Mesodermal cell (in vitro differentiated cells): Measurements from ENCODE around the gene XDH. TPM values are rescaled to one million over a fixed set of nuclear protein-coding genes. Genes with fewer than 3 reads are reported as not detected.

Experiments
- H3K27ac ChIP-seq: 2 replicates; pipeline ENCODE4 v1.7.0; 2013; ENCODE audit warnings: mild to moderate bottlenecking, low read depth, low read length, moderate library complexity; ENCODE audit not compliant: severe bottlenecking
- H3K36me3 ChIP-seq: 2 replicates; pipeline ENCODE4 v1.7.1; 2013; ENCODE audit warnings: mild to moderate bottlenecking, low read length, moderate library complexity; ENCODE audit not compliant: control insufficient read depth, insufficient read depth
- H3K4me1 ChIP-seq: one replicate; pipeline ENCODE4 v1.7.1; 2013; ENCODE audit warnings: mild to moderate bottlenecking, low read length; ENCODE audit not compliant: insufficient read depth, control insufficient read depth, poor library complexity, severe bottlenecking
- H3K4me3 ChIP-seq: 2 replicates; pipeline ENCODE4 v1.7.0; 2013; ENCODE audit warnings: low read length, control low read depth, mild to moderate bottlenecking; ENCODE audit not compliant: insufficient read depth, poor library complexity, severe bottlenecking; ENCODE audit errors: extremely low read depth
- H3K9me3 ChIP-seq: 2 replicates; pipeline ENCODE4 v1.7.1; 2013; ENCODE audit warnings: mild to moderate bottlenecking, low read length, moderate library complexity; ENCODE audit not compliant: control insufficient read depth
- WGBS, 2 experiments: methylation state at CpG; one replicate each; pipeline ENCODE4 v1.1.5; 2013; ENCODE audit warnings: missing lambda C conversion rate in 2 of 2; ENCODE audit not compliant: insufficient coverage in 2 of 2; 5-methylcytosine and 5-hydroxymethylcytosine counted together
- polyA plus RNA-seq, 2 experiments: library from polyadenylated mRNA; stranded (reverse); fragments of 50-300 nt; gene quantifications; one replicate each; pipeline ENCODE4 v1.2.3, GENCODE V29; 2013

The XDH gene
- 0.18 TPM for polyA plus RNA-seq (2013, experiment 1 of 2)
- 0.10 TPM for polyA plus RNA-seq (2013, experiment 2 of 2)

DNA sequence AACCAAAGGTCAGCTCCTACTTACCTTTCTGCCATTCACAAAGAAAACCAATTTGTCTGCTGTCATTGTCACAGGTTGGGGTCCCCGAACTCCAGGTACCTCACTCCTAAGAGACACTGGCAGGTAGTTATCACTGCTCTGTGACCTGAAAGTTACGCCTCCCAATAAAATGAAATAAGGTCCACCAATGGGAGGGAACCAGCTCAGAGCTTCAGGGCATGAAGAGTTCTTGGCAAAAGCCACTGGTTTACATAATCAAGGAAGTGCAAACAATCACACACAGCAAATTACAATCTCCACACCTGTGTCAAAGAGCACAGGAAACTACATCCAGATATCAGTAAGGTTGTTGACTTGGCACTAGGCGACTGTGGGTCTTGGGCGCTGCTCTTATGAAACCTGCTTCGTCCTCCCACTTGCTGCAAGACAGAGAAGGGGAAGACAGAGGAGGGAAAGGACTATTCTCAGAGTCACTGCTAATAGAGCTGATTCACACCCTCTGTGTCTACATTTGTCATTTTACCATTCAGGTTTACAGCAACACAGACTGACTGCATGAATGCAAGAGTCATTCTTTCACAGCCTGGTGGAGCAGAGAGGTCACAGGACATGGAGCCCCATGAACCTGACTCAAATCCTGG, at the start of gene XDH:
Gene XDH, minus strand, starts transcription at position 142 of the 641 bp plus-strand sequence. Its CDS starts 76 bp downstream, at position 66.
- 86 to 93% methylated on average over 2 to 5 of the region's 5 CpGs for WGBS, 2 experiments
- Histone ChIP-seq H3K36me3 (no peaks in the 10 kb centered on the region), H3K27ac (no peak within 1 kb of the TSS), H3K4me3 (no peak within 1 kb of the TSS), H3K9me3 (no peaks in the 10 kb centered on the region), H3K4me1 (no peaks in the 10 kb centered on the region)

DNA sequence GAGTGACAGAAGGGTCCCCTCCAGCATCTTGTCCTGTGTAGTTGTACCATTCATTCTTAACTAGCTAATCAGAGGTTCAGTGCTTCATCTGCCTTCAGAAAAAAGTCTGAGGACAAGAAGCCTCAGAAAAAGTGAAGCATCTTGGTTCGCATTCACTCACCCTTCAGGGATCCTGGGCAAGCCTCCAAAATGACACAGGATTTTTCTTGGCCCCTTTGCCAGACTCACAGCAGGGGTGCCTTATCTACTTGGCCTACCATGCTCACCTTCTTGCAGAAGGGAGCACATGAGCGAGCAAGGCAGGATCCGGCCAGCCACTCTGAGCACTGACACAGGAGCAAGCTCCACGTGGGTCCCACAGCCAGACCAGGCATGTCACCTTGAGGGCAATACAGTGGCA, 43.1 kb upstream of the XDH start:
- 89 to 96% methylated on average over 4 of the region's 4 CpGs for WGBS, 2 experiments
- Histone ChIP-seq H3K4me3 (no peak overlapping the region), H3K9me3 (peaks cover 3% of the 10 kb centered on the region), H3K4me1 (no peaks in the 10 kb centered on the region), H3K36me3 (no peaks in the 10 kb centered on the region), H3K27ac (no peak overlapping the region)

DNA sequence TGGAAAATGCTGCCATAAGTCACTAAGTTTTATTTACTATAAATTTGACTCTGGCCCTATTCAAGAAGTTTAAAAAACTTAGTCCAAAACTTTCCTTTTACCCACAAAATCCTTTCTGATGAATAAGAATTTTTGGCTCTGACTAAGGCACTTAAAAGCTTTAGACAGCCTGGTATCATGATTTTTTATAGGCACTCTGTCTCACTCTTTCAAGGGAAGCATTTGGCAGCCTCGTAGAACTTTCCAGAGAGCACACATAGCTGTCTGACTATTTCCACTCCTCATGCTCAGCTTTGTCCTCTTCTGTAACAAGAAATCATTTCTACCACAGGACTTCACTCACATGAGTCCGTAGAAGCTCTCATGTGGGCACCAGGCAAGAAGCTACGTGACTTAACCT, 32.3 kb upstream of the XDH start:
- no peak overlapping the region for H3K27ac ChIP-seq
- WGBS, 2 experiments, result 86 to 100% methylated on average over 1 to 2 of the region's 3 CpGs
- no peaks in the 10 kb centered on the region for H3K4me1 ChIP-seq
- no peak overlapping the region for H3K4me3 ChIP-seq
- H3K36me3 ChIP-seq, result no peaks in the 10 kb centered on the region
- H3K9me3 ChIP-seq, result peaks cover 3% of the 10 kb centered on the region

DNA sequence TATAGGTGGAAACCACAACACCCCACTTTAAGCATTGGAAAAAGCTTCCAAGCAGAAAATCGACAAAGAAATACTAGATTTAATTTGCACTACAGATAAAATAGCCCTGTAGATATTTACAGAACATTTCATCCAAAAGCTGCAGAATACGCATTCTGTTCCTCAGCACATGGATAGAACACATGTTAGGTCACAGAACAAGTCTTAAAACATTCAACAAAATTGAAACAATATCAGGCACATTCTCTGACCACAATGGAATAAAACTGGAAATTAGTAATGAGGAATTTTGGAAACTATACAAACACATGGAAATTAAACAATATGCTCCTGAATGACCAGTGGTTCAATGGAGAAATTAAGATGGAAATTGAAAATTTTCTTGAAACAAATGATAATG, 27.8 kb upstream of the XDH start:
- Histone ChIP-seq H3K36me3 (no peaks in the 10 kb centered on the region), H3K9me3 (no peaks in the 10 kb centered on the region), H3K4me3 (no peak overlapping the region), H3K4me1 (no peaks in the 10 kb centered on the region), H3K27ac (no peak overlapping the region)
- 83 to 100% methylated on average over 1 of the region's 2 CpGs for WGBS, 2 experiments

DNA sequence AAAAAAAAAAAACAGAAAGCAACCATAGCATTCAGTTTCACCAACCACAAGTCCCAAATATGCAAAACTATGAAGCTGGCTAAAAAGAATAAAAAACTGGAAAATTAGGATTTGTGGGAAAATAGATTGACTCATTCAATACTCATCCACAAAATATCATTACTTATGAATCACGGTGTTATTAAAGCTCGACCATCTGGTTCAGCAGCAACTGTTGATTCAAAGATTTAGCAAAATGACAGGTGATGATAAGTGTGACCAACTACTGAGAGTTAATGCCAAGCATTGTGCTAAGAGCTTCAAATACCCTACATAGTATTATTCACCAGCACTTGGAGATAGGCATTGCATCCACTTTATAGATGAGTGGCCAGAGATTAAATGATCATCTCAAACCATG, 26.2 kb upstream of the XDH start:
- no CpG with 5 or more reads among the region's 2 CpGs for WGBS, 2 experiments
- no peak overlapping the region for H3K4me3 ChIP-seq
- no peak overlapping the region for H3K27ac ChIP-seq
- no peaks in the 10 kb centered on the region for H3K4me1 ChIP-seq
- no peaks in the 10 kb centered on the region for H3K9me3 ChIP-seq
- H3K36me3 ChIP-seq, result no peaks in the 10 kb centered on the region

DNA sequence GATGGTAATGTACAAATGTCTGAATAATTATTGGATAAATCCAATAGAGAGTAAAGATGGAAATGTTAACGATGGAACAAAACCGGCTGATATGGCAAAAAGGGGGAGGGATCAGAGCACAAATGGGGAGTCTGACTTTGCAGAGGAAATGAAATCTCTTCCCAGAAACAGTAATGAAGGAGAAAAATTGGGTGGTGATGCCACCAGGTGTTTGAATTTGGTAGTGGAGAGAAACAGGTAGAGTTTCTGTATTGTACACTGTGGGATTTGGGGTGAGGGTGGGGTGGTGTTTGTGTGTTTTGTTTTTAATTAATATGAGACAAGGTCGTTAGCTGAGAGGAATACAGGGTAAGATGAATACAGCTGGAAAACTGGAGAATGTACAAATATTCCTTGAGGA, 20.4 kb upstream of the XDH start:
- Histone ChIP-seq H3K36me3 (no peaks in the 10 kb centered on the region), H3K4me1 (no peaks in the 10 kb centered on the region), H3K27ac (no peak overlapping the region), H3K9me3 (no peaks in the 10 kb centered on the region), H3K4me3 (no peak overlapping the region)
- WGBS, 2 experiments, result 68 to 86% methylated on average over 3 of the region's 3 CpGs

DNA sequence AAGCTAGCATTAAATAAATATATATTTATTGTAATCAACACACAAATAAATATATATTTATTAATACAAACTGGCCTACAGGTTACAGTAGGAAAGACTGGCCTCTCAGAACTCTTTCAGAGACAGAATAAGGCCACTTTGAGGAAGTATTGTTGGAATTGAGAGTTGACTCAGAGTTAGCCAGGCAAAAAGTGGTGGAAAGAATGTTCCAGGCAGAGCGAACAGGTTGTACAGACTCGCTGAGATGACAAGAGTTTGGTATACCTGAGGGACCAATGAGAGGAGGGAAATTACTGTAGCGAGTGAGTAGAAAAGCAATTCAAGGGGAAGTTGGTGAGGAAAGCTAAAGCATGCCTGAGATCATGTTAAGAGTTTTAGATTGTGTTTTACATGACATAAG, 19.0 kb upstream of the XDH start:
- Histone ChIP-seq H3K27ac (no peak overlapping the region), H3K4me1 (no peaks in the 10 kb centered on the region), H3K4me3 (no peak overlapping the region), H3K9me3 (no peaks in the 10 kb centered on the region), H3K36me3 (no peaks in the 10 kb centered on the region)
- WGBS, 2 experiments, result 96 to 97% methylated on average over 3 of the region's 3 CpGs

DNA sequence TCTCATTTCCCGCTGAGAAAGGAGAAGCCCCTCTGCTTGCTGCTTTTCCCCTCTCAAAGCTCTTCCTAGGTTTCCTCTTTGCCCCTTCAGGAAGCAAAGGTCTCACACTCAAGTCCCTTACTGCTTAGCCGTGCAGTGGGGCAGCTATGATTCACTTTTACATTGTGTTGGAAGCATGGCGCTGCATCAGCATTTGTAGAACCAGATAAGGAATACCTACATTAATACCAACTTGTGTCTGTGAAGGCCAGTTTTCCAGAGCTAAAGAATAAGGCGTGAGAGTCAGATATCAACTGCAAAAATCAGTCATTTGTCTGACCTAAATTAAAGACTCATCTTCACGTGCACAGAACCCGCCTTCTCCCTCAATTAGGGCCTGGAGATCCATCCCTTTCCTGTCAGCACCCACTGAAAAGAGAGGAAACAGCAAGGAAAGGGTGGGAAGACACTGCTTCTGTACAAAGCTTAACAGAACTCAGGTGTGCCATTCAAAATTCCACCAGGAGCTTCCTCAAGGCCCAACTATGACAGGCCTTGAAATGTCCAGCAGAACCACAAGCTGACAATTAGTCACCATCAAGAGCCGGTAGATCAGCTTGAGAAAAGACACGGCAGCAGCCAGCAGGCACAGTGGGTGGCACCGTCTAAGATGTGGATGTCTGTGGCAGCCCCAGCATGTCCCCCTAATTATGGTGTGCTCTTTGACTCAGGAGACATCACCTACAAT, 16.1 kb upstream of the XDH start:
- no peaks in the 10 kb centered on the region for H3K9me3 ChIP-seq

DNA sequence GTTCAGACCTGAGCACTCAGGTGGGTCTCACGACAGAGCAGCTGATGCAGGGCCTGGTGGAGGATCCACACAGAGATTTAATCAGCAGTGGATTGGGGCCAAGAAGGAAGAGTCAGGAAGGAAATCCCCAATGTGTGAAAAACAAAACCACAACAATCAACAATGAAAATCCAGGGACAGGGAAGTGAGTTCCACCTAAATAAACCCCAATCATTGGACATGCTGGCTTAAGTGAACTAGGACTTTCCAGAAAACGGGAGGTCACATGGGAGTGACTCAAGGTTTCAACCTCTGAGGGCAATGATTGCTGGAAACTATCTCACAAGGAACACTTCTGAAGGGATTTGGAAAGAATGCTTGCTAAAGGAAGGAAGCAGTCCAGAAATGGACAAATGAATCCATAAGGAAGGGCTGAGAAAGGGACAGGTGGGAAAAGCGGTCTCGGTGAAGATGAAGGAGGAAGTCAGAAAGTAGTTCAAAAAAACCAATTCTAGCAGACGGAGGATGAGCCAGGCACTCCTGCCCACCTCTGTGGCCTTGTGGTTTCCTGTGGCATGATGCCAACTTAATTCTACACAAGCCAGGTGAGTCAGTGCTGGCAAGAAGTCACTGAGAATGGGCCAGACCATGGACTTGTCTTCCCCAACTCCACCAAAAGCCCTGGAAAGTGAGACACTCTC, 15.4 kb upstream of the XDH start:
- H3K36me3 ChIP-seq, result no peaks in the 10 kb centered on the region
- no peaks in the 10 kb centered on the region for H3K4me1 ChIP-seq
- no peak overlapping the region for H3K27ac ChIP-seq
- WGBS, 2 experiments, result 92 to 98% methylated on average over 4 to 5 of the region's 5 CpGs
- no peak overlapping the region for H3K4me3 ChIP-seq
- no peaks in the 10 kb centered on the region for H3K9me3 ChIP-seq

More for the DNA sequence above, 16.1 kb upstream of the XDH start:
- Histone ChIP-seq H3K4me1 (no peaks in the 10 kb centered on the region), H3K36me3 (no peaks in the 10 kb centered on the region), H3K4me3 (no peak overlapping the region), H3K27ac (no peak overlapping the region)
- 88 to 90% methylated on average over 5 to 9 of the region's 9 CpGs for WGBS, 2 experiments

DNA sequence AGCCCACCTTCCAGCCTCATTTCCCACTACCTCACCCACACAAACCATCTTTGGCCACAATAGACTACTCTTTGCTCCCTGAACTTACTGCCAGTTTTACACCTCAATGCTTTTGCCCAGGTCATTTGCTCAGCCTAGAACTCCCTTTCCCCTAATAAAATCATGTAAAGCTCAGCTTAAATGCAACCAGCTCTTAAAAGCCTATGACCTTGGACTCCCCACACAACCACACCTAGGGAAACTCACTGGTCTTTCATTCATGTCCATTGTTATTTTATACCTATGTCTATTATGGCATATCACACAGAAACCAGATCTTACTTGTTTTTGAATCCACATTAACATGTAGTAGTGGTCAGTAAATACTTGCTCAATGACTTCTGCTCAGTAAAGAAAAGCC, 14.5 kb upstream of the XDH start:
- Histone ChIP-seq H3K4me3 (no peak overlapping the region), H3K9me3 (no peaks in the 10 kb centered on the region), H3K4me1 (no peaks in the 10 kb centered on the region), H3K36me3 (no peaks in the 10 kb centered on the region), H3K27ac (no peak overlapping the region)

DNA sequence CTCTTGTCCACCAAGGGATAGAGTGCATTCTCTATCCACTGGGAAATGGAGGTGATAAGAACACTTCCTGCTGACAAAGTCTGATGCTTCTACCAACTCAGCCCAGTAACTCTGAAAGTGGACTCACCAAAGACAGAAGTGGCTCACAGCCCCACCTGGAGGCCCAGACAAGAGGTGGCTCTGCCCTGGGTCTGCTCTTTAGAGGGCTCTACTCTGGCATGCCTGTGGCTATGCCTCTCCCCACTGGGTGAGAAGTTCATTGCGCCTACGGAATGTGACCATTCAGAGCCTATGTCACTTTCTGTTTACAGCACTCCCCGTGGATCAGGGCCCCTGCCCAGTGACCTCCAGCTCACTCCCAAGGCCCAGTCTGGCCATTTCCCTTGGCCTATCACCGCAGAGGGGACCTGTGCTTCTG, 13.5 kb upstream of the XDH start:
- H3K36me3 ChIP-seq, result no peaks in the 10 kb centered on the region
- no peaks in the 10 kb centered on the region for H3K9me3 ChIP-seq
- 73 to 83% methylated on average over 3 to 4 of the region's 4 CpGs for WGBS, 2 experiments
- no peaks in the 10 kb centered on the region for H3K4me1 ChIP-seq
- H3K27ac ChIP-seq, result no peak overlapping the region
- no peak overlapping the region for H3K4me3 ChIP-seq
